HCEC 1CT (cell line): ENCODE results near the gene GARIN1A.

Experiments
- DNase-seq: peaks from one replicate; pipeline ENCODE4 v3.0.0-alpha.2; 2017

Gene GARIN1A

GRCh38 chr7:128721376-128721775 lies 49.3 kb downstream of the GARIN1A start:
- DNase-seq, result no peak
